ENCODE measurements around the gene SND1.

DNA sequence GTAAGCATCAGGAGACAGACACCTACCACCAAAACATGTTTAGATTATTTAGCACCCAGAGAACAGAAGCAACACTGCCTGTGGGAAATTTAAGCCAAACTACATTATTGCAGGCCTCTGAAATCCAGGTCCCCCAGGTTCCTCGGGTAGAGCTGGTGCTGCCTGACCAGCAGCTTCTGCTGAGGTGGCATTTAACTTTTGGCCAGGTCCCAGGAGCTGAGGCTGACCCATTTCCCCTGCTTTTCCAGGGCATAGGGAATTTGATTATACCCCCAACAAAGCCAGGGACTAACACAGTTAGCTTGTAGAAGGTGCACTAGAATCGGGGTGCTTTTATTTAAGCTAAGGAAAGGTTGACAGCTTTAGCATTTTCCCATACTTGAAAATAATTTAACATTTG lies 374.6 kb downstream of the SND1 start:
- TF ChIP-seq POLR2AphosphoS5 (IDR thresholded peaks at IDR 0.05; ENCODE audit: insufficient read depth, low read depth, low read length) (no peak), EZH2 (IDR thresholded peaks at IDR 0.05; ENCODE audit: borderline replicate concordance, low read depth, low read length, severe bottlenecking) (no peak), JUN (IDR thresholded peaks at IDR 0.05; ENCODE audit: borderline replicate concordance, insufficient read depth, insufficient read length, low read depth) (no peak)
- TF ChIP-seq, protein P1, sequence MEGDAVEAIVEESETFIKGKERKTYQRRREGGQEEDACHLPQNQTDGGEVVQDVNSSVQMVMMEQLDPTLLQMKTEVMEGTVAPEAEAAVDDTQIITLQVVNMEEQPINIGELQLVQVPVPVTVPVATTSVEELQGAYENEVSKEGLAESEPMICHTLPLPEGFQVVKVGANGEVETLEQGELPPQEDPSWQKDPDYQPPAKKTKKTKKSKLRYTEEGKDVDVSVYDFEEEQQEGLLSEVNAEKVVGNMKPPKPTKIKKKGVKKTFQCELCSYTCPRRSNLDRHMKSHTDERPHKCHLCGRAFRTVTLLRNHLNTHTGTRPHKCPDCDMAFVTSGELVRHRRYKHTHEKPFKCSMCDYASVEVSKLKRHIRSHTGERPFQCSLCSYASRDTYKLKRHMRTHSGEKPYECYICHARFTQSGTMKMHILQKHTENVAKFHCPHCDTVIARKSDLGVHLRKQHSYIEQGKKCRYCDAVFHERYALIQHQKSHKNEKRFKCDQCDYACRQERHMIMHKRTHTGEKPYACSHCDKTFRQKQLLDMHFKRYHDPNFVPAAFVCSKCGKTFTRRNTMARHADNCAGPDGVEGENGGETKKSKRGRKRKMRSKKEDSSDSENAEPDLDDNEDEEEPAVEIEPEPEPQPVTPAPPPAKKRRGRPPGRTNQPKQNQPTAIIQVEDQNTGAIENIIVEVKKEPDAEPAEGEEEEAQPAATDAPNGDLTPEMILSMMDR (IDR thresholded peaks at IDR 0.05; ENCODE audit: extremely low read depth in 1 of 2, insufficient read depth in 1 of 2, low read depth in 1 of 2, low read length in 2 of 2), result no peak

Measured in endothelial cell of umbilical vein (primary cell).